Fibroblast of lung (primary cell): ENCODE measurements around the gene THOP1. TPM values are rescaled to one million over a fixed set of nuclear protein-coding genes. Genes with fewer than 3 reads are reported as not detected.

ENCODE experiments used
- DNase-seq, 2 donors: peaks; one replicate each; pipeline versions ENCODE4 v3.0.0 to v3.0.0-alpha.2; 2010; ENCODE audit warnings: low read depth in 2 of 2
- H2AFZ ChIP-seq: 2 replicates; pipeline ENCODE4 v1.5.1; 2012; ENCODE audit warnings: low read length, control low read depth, inconsistent platforms
- H3K27ac ChIP-seq: 2 replicates; pipeline ENCODE4 v1.5.1; 2011; ENCODE audit warnings: low read length, control low read depth; ENCODE audit not compliant: insufficient read depth
- H3K27me3 ChIP-seq: 2 replicates; pipeline ENCODE4 v1.5.1; 2011; ENCODE audit warnings: mild to moderate bottlenecking, low read length; ENCODE audit not compliant: control insufficient read depth, insufficient read depth
- H3K36me3 ChIP-seq: 2 replicates; pipeline ENCODE4 v1.5.1; 2011; ENCODE audit warnings: low read length; ENCODE audit not compliant: control insufficient read depth, insufficient read depth
- H3K4me1 ChIP-seq: 2 replicates; pipeline ENCODE4 v1.5.1; 2011; ENCODE audit warnings: low read length; ENCODE audit not compliant: control insufficient read depth, insufficient read depth; ENCODE audit errors: extremely low read depth
- H3K4me2 ChIP-seq: 2 replicates; pipeline ENCODE4 v1.5.1; 2011; ENCODE audit warnings: low read length, control low read depth; ENCODE audit not compliant: insufficient read depth; ENCODE audit errors: extremely low read depth
- H3K4me3 ChIP-seq, 4 experiments: fragments of 200-600 bp in 1 of 4; sonication (generic) in 1 of 4; replicated peaks in 1 of 4; 2 replicates each; pipeline ENCODE4 v1.5.1; 2011 to 2016; ENCODE audit warnings: low read length in 4 of 4, low read depth in 3 of 4, mild to moderate bottlenecking in 3 of 4, control low read depth in 2 of 4, inconsistent platforms in 1 of 4, mixed read lengths in 1 of 4; ENCODE audit not compliant: insufficient read depth in 1 of 4; ENCODE audit errors: control extremely low read depth in 1 of 4
- H3K79me2 ChIP-seq: 2 replicates; pipeline ENCODE4 v1.5.1; 2012; ENCODE audit warnings: mild to moderate bottlenecking, low read length, inconsistent platforms; ENCODE audit not compliant: control insufficient read depth, insufficient read depth
- H3K9ac ChIP-seq: 2 replicates; pipeline ENCODE4 v1.5.1; 2011; ENCODE audit warnings: mild to moderate bottlenecking, low read length, control low read depth; ENCODE audit not compliant: insufficient read depth
- H3K9me3 ChIP-seq: 2 replicates; pipeline ENCODE4 v1.5.1; 2012; ENCODE audit warnings: low read depth, low read length; ENCODE audit not compliant: control insufficient read depth, insufficient read depth
- H4K20me1 ChIP-seq: 2 replicates; pipeline ENCODE4 v1.5.1; 2011; ENCODE audit warnings: low read length; ENCODE audit not compliant: control insufficient read depth, insufficient read depth; ENCODE audit errors: extremely low read depth
- EZH2 ChIP-seq: IDR thresholded peaks from 2 replicates; pipeline ENCODE4 v1.5.1; 2012; ENCODE audit warnings: low read length, control low read depth, mild to moderate bottlenecking; ENCODE audit errors: missing control alignments
- polyA plus RNA-seq, 2 donors: library from polyadenylated mRNA; depleted of rRNA in 1 of 2; stranded (reverse) in 1 of 2; unstranded in 1 of 2; fragments of >200 nt; gene quantifications; 2 replicates each; pipeline ENCODE4 v1.2.1, GENCODE V29; 2011 to 2012; ENCODE audit warnings: missing spikeins in 1 of 2
- total RNA-seq: library from RNA; depleted of rRNA; stranded (reverse); fragments of >200 nt; gene quantifications from 2 replicates; pipeline ENCODE4 v1.2.1, GENCODE V29; 2014
- TF ChIP-seq, protein P1 (sequence below), 2 donors: IDR thresholded peaks in 1 of 2; conservative IDR thresholded peaks in 1 of 2; 1 replicate in 1 of 2; 2 replicates in 1 of 2; pipeline ENCODE4 v1.5.1; 2011 to 2012; ENCODE audit warnings: low read length in 2 of 2, control low read depth in 1 of 2, inconsistent platforms in 1 of 2, low read depth in 1 of 2, mild to moderate bottlenecking in 1 of 2

Gene THOP1
- total and polyA plus RNA-seq, 2 donors (not counting 1 experiment from before 2014, with no cell fraction given), result 23.6 to 49.5 TPM

DNA sequence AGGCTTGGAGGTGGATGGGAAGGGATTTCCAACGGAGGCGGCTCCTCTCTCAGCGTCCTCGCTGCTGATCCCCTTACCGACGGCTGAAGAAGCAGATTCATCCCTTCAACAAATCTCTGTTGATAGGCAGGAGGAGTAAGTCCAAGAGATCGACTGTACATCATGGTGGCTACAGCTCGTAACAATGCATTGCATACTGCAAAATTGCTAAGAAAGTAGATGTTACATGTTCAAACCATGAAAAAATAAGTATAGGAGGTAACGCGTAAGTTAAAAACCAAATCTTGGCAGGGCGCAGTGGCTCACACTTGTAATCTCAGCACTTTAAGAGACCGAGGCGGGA, 45.0 kb upstream of the THOP1 start:
- H3K4me2 ChIP-seq, result no peak overlapping the region
- H3K9me3 ChIP-seq, result no peaks in the 10 kb centered on the region
- H3K27ac ChIP-seq, result no peak overlapping the region
- peaks cover 5% of the 10 kb centered on the region for H3K4me1 ChIP-seq
- H3K27me3 ChIP-seq, result no peaks in the 10 kb centered on the region
- H3K36me3 ChIP-seq, result peaks cover 4% of the 10 kb centered on the region
- H4K20me1 ChIP-seq, result no peaks in the 10 kb centered on the region
- no peak overlapping the region for H3K9ac ChIP-seq
- H3K79me2 ChIP-seq, result peaks cover 4% of the 10 kb centered on the region
- H3K4me3 ChIP-seq, result no peak overlapping the region
- DNase-seq, result no peak
- H2AFZ ChIP-seq, result no peak overlapping the region
- TF ChIP-seq, protein P1, sequence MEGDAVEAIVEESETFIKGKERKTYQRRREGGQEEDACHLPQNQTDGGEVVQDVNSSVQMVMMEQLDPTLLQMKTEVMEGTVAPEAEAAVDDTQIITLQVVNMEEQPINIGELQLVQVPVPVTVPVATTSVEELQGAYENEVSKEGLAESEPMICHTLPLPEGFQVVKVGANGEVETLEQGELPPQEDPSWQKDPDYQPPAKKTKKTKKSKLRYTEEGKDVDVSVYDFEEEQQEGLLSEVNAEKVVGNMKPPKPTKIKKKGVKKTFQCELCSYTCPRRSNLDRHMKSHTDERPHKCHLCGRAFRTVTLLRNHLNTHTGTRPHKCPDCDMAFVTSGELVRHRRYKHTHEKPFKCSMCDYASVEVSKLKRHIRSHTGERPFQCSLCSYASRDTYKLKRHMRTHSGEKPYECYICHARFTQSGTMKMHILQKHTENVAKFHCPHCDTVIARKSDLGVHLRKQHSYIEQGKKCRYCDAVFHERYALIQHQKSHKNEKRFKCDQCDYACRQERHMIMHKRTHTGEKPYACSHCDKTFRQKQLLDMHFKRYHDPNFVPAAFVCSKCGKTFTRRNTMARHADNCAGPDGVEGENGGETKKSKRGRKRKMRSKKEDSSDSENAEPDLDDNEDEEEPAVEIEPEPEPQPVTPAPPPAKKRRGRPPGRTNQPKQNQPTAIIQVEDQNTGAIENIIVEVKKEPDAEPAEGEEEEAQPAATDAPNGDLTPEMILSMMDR (conservative IDR thresholded peaks at IDR 0.05 in 1 of 2, IDR thresholded peaks at IDR 0.05 in 1 of 2; ENCODE audit: low read depth in 1 of 2, low read length in 2 of 2), result no peak
- no peak for TF ChIP-seq EZH2

DNA sequence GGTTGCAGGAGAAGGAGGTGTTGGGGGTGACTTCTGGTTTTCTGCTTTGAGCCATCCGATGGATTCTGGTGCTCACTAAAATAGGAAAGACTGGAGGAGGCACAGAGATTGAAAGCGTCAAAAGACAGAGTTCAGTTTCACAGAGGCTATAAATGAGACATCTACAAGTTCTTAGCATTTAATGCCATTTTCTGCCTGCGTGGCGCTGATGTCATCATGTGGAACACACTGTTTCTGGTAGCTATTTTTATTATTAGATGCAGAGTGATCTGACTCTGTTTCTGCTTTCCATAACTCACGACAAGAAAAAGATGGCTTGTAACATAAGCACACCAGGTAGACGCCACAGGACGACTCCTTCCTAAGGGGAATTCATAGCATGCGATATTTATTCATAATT, 42.2 kb upstream of the THOP1 start:
- Histone ChIP-seq H3K9ac (no peak overlapping the region), H3K27me3 (no peaks in the 10 kb centered on the region), H3K4me3 (no peak overlapping the region), H3K79me2 (peaks cover 4% of the 10 kb centered on the region), H2AFZ (no peak overlapping the region), H3K27ac (no peak overlapping the region), H3K36me3 (no peaks in the 10 kb centered on the region), H4K20me1 (no peaks in the 10 kb centered on the region), H3K9me3 (no peaks in the 10 kb centered on the region), H3K4me2 (no peak overlapping the region), H3K4me1 (peaks cover 5% of the 10 kb centered on the region)
- DNase-seq, result no peak
- TF ChIP-seq, protein P1 (conservative IDR thresholded peaks at IDR 0.05 in 1 of 2, IDR thresholded peaks at IDR 0.05 in 1 of 2; ENCODE audit: low read depth in 1 of 2, low read length in 2 of 2), result no peak
- no peak for TF ChIP-seq EZH2

DNA sequence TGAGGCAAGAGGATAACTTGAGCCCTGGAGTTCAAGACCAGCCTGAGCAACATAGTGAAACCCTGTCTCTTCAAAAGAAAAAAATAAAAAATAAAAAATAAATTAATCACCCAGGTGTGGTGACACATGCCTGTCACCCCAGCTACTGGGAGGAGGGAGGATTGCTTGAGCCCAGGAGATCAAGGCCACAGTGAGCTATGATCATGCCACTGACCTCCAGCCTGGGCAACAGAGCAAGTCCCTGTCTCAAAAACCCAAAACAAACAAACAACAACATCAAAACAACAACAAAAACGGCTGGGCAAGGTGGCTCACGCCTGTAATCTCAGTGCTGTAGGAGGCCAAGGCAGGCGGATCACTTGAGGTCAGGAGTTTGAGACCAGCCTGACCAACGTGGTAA, 41.2 kb upstream of the THOP1 start:
- Histone ChIP-seq H3K27ac (no peak overlapping the region), H3K9me3 (no peaks in the 10 kb centered on the region), H3K27me3 (no peaks in the 10 kb centered on the region), H2AFZ (no peak overlapping the region), H3K9ac (no peak overlapping the region), H3K79me2 (peaks cover 3% of the 10 kb centered on the region), H3K36me3 (no peaks in the 10 kb centered on the region), H3K4me1 (peaks cover 2% of the 10 kb centered on the region), H3K4me2 (no peak overlapping the region), H4K20me1 (no peaks in the 10 kb centered on the region), H3K4me3 (no peak overlapping the region)
- no peak for DNase-seq
- no peak for TF ChIP-seq EZH2
- TF ChIP-seq, protein P1 (conservative IDR thresholded peaks at IDR 0.05 in 1 of 2, IDR thresholded peaks at IDR 0.05 in 1 of 2; ENCODE audit: low read depth in 1 of 2, low read length in 2 of 2), result no peak
